Activated naive CD8-positive, alpha-beta T cell treated with anti-CD3 and anti-CD28 coated beads, Interleukin-2, amount 50 U/mL, for 16 hours (primary cell): ENCODE data around the gene RPH3AL.
"Not testable (repeated sequence)": the region's sequence is repeated elsewhere in the genome, so short reads cannot be mapped to it uniquely, and the experiment has no call there.

ENCODE experiments used
- DNase-seq: peaks from one replicate; pipeline ENCODE4 v3.0.0-alpha.2; 2020; ENCODE audit warnings: low read depth, low spot score

RPH3AL gene

GRCh38 chr17:379531-380465 is 27.2 kb upstream of the RPH3AL start:
- DNase-seq: no peak

GRCh38 chr17:378068-378467 is 25.5 kb upstream of the RPH3AL start:
- DNase-seq: no peak

DNA sequence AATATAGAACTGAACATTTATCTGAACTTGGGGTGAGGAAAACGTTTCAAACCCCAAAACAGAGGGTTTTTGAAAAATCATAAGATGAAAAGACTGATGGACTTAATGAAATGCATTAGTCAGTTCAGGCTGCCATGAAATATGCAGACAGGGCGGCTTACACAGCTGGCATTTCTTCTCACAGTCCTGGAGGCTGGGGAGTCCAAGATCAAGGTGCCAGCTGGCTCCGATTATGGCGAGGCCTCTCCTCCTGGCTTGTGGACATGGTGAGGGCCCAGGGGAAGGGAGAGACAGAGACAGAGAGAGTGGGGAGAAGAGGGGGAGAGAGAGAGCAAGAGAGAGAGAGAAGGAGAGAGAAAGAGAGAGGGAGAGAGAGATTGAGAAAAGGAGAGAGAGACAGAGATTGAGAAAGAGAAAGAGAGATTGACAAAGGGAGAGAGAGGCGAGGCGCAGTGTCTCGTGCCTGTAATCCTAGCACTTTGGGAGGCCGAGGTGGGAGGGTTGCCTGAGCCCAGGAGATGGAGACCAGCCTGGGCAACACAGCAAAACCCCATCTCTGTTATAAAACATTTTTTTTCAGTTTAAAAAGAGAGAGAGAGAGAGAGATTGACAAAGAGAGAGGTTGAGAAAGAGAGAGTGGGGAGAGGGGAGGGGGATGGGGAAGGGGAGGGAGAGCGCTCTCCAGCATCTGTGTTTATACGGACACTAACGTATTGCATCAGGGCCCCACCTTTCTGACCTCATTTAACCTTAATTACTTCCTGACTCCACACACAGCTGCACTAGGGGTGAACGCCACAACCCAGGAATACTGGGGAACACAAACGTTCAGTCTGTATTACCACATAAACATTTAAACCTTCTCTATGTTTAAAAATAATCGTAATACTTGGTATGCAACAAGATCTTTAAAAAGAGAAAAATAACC is 24.6 kb upstream of the RPH3AL start:
- DNase-seq: no peak

GRCh38 chr17:373613-374230 is 21.1 kb upstream of the RPH3AL start:
- no peak for DNase-seq

DNA sequence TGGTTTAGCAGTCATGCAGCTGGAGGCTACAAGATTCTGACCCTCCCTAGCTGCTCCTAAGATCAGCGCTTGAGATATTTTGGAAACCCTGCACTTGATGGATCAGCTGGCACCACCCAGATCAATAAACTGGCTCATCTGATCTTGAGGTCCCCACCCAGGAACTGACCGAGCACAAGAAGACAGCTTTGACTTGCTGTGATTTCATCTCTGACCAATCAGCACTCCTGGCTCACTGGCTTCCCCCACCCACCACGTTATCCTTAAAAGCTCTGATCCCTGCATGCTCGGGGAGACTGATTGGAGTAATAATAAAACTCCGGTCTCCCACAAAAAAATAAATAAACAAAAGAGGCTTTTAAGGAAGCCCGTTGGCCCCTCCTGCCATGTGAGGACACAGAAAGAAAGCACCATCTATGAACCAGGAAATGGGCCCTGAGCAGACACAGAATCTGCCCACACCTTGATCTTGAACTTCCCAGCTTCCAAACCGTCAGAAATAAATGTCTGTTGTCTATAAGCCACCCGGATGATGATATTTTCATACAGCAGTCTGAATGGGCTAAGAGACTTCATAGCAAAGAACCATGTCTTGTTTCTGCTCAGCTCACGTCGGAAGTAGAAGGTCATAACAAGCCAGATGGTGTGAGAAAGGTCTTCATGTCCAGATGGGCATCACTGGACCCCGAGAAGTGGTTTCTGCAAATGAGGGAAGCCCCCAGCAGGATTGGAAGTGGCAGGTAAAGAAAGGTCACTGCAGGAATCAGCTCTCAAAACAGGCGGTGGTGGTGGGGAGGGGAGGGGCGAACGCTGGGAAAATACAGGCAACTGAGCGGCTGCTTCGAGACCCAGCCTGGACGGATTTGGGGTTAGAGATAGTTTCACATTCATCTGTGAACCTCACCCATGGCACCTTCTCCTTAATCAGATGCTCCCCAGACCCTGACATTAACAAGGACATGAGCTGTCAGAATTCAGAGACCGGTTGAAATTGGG is 19.8 kb upstream of the RPH3AL start:
- DNase-seq: no peak

- no peak for DNase-seq
Measured at GRCh38 chr17:371583-371982, 19.0 kb upstream of the RPH3AL start.

GRCh38 chr17:367656-368055 is 15.0 kb upstream of the RPH3AL start:
- not testable (repeated sequence) for DNase-seq

DNA sequence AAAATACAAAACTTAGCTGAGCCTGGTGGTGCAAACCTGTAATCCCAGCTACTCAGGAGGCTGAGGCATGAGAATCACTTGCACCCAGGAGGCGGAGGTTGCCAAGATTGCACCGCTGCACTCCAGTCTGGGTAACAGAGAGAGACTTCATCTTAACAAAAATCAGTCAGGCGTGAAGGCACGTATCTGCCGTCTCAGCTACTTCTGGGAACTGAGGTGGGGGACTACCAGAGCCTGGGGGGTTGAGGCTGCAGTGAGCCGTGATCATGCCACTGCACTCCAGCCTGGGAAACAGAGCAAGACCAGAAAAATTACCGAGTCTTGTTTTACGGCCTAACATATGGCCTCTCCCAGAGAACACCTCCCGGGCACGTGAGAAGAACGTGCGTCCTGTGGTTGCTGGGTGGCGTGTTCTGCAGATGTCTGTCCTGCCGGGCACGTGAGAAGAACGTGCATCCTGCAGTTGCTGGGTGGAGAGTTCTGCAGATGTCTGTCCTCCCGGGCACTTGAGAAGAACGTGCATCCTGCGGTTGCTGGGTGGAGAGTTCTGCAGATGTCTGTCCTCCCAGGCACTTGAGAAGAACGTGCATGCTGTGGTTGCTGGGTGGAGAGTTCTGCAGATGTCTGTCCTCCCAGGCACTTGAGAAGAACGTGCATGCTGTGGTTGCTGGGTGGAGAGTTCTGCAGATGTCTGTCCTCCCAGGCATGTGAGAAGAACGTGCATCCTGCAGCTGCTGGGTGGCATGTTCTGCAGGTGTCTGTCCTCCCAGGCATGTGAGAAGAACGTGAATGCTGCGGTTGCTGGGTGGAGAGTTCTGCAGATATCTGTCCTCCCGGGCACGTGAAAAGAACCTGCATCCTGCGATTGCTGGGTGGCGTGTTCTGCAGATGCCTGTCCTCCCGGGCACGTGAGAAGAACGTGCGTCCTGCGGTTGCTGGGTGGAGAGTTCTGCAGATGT is 14.3 kb upstream of the RPH3AL start:
- DNase-seq: not testable (repeated sequence)

GRCh38 chr17:364766-365165 is 12.2 kb upstream of the RPH3AL start:
- no peak for DNase-seq

GRCh38 chr17:364308-364707 is 11.7 kb upstream of the RPH3AL start:
- no peak for DNase-seq

- DNase-seq: no peak
Measured at GRCh38 chr17:362721-363120, 10.1 kb upstream of the RPH3AL start.

DNA sequence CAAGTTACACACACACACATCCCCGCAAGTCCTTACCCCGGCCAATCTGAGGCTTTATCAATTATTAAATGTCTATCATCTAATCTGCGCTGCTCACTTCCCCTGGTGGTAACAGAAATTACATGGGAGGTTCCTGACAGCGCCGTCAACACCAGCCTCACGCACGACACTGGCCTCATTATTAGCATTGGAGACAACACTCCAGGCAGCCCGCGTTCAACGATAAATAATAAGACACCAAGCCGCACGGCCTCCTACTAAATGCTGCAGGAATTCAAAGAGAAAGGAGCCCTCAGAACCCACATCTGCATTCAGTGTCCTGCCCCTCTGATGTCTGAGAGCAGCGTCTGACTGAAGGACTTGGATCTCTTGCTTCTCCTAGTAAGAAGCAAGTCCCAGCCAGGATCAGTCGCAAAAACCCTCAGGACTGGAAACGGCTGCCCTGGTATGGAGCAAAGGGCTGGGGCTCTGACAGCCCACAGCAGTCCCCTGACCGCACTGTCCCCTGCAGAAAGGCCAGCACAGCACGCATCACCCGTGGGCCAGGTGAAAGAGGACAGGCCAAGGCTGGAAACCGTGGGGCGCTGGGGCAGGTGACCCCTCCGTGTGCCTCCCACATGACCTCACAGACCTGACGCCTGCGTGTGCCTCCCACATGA is 7.6 kb upstream of the RPH3AL start:
- no peak for DNase-seq

DNA sequence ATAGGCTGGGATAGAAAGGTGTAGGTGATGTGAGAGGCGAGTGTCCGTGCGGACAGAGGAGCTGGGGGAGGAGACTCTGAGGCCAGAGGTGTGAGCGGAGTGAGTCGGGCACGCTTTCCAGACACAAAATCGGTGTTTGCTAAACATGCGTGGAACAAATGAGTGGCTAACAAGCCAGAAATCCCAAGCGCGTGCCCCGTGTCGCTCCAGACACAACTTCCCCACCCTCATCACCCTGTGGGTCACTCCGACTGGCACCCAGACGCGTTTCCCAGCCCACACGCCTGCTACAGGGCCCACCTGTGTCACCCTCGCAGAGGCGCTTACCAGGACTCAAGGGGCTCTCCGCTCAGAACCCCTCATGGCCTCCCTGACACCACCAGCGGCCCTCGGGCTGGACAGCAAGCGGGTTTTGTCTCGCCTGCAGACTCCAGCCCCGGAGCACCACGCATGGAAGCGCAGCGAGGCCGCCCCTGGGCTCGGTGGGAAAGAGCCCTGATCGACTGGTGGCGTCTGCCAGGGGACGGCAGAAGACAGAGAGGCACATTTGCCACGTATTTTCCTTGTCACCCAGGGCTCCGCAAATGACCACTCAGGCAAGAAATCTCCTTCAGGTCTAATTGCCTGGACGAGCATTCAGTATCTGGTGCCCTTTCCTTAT is 6.0 kb upstream of the RPH3AL start:
- no peak for DNase-seq

DNA sequence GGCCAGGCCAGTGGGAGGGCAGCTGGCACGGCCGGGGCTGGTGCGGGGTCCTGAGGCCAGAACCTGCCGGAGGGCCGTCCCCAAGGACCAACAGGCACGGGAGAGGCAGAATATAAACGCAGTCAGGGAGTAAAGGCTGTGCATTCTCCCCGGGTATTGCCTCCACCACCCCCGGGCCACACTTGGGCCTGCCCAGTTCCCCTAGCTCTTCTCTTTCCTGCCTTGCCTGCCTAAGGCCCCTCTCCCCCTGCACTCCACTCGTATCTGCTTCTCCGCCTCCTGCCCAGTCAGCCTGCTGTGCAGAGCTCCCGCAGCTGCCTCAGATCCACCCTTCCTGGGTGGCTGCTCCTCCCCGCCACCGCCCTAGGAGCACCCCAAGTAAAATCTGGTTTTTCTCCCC is 5.0 kb upstream of the RPH3AL start:
- DNase-seq: no peak

- no peak for DNase-seq
Measured at GRCh38 chr17:356671-357434, 4.2 kb upstream of the RPH3AL start.

DNA sequence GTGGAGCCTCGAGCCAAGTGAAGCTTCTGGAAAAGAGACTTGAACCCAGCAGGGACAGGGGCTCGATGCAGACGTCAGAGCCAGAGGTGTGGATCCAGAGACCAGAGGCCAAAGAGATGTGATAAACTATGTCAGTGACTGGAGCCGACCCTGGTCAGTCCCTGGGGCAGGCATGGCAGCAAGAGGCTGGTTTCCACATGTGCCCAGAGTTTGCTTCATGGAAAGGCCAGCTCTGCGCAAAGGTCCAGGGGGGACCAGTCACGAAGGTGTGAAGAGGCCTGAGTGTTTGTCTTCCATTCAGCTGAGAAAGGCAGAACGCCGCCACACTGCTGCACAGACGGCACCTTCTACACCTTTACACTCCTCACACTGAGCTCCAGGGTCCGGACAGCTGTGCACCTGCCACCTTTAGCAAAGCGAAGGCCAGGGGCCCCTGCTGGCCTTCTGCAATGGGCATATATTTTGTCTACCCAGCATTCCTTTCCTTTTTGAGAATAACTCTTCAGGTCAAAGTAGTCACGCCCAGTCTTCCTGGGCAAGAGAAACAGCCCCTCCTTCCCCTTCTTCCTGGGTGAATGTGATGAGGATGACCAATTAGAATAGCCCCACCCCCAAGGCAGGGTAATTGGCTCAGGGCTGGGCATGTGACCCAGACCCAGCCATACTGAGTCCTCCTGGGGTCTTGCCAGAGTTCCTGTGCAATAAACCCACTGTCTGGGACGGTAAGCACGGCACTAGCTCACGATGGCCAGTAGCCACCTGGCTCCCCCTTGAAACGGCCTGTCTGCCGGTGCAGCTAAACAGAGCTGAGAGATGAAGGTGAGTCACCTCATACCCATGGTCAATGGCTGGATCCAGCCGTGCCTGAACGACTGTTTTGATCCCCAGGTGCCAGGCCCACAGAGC is 2.3 kb upstream of the RPH3AL start:
- no peak for DNase-seq

- no peak for DNase-seq
Measured at GRCh38 chr17:353838-354234, 1.2 kb upstream of the RPH3AL start.
